Activated CD4-positive, alpha-beta memory T cell treated with anti-CD3 and anti-CD28 coated beads for 36 hours (primary cell): Measurements from ENCODE around the gene CAMK2B. TPM values are rescaled to one million over a fixed set of nuclear protein-coding genes. Genes with fewer than 3 reads are reported as not detected.

Experiments
- CTCF ChIA-PET: fragments of 350-600 bp; sonication (Branson Sonifier 250); formaldehyde crosslinking; loops from one replicate; lab custom pipeline; 2021; ENCODE audit warnings: antibody characterized with exemption, inconsistent platforms; lab: Charles Lee
- POLR2A ChIA-PET: fragments of 350-600 bp; sonication (Branson Sonifier 250); formaldehyde crosslinking; loops from one replicate; lab custom pipeline; 2021; ENCODE audit warnings: antibody characterized with exemption; lab: Charles Lee
- DNase-seq: peaks from one replicate; pipeline ENCODE4 v3.0.0-alpha.2; 2020
- H3K27ac Mint-ChIP-seq: one replicate; pipeline ENCODE4 v1.8.0; 2021; ENCODE audit warnings: mixed read lengths
- H3K27me3 Mint-ChIP-seq: one replicate; pipeline ENCODE4 v1.8.0; 2021; ENCODE audit warnings: mixed read lengths
- H3K36me3 Mint-ChIP-seq: one replicate; pipeline ENCODE4 v1.8.0; 2021; ENCODE audit warnings: mixed read lengths
- H3K4me1 Mint-ChIP-seq: one replicate; pipeline ENCODE4 v1.8.0; 2021; ENCODE audit warnings: low read depth, mixed read lengths
- H3K4me3 Mint-ChIP-seq: one replicate; pipeline ENCODE4 v1.8.0; 2021; ENCODE audit warnings: mild to moderate bottlenecking, mixed read lengths
- H3K9me3 Mint-ChIP-seq: one replicate; pipeline ENCODE4 v1.8.0; 2021; ENCODE audit warnings: mixed read lengths
- intact Hi-C: fragments of 100-400 bp; cut with micrococcal nuclease; formaldehyde crosslinking; loops from one replicate; pipeline ENCODE4 v1.15.1; 2023
- total RNA-seq, 2 experiments: library from RNA; stranded (reverse); gene quantifications; one replicate each; pipeline ENCODE4 v1.2.3, GENCODE V29; 2021

Gene CAMK2B
- total RNA-seq, 2 experiments from 2014 or later = 0.46 to 0.76 TPM

- Mint-ChIP-seq H3K36me3 (no peaks in the 10 kb centered on the region), H3K27me3 (no peaks in the 10 kb centered on the region), H3K4me1 (no peaks in the 10 kb centered on the region), H3K27ac (no peak overlapping the region), H3K9me3 (no peaks in the 10 kb centered on the region), H3K4me3 (no peak overlapping the region)
- ChIA-PET CTCF (no interaction called here), POLR2A (no interaction called here)
- intact Hi-C loops = no loop called here
- DNase-seq = peak; percentile 7
These were observed 44.2 kb downstream of the CAMK2B start for GRCh38 chr7:44280993-44281721.

GRCh38 chr7:44280636-44280992 is 44.8 kb downstream of the CAMK2B start:
- CTCF ChIA-PET = no interaction called here

GRCh38 chr7:44279731-44280505 is 45.5 kb downstream of the CAMK2B start:
- no peaks in the 10 kb centered on the region for H3K27me3 Mint-ChIP-seq
- no peaks in the 10 kb centered on the region for H3K36me3 Mint-ChIP-seq
- peak; percentile 5 for DNase-seq
- no peaks in the 10 kb centered on the region for H3K9me3 Mint-ChIP-seq
- no peak overlapping the region for H3K27ac Mint-ChIP-seq
- CTCF ChIA-PET = interaction anchor here (2.5 kb wide), 1 partner anchor 39 kb away, joined by 6 read pairs; no protein-coding TSS in a partner anchor
- no peaks in the 10 kb centered on the region for H3K4me1 Mint-ChIP-seq
- intact Hi-C loops = no loop called here
- POLR2A ChIA-PET = no interaction called here
- no peak overlapping the region for H3K4me3 Mint-ChIP-seq

More at GRCh38 chr7:44280636-44280992, 44.8 kb downstream of the CAMK2B start:
- Mint-ChIP-seq H3K4me1 (no peaks in the 10 kb centered on the region), H3K36me3 (no peaks in the 10 kb centered on the region), H3K27ac (no peak overlapping the region), H3K9me3 (no peaks in the 10 kb centered on the region), H3K27me3 (no peaks in the 10 kb centered on the region), H3K4me3 (no peak overlapping the region)
- intact Hi-C loops = no loop called here
- DNase-seq = no peak
- POLR2A ChIA-PET = no interaction called here

- POLR2A ChIA-PET = interaction anchor here (0.5 kb wide), 1 partner anchor 13 kb away, joined by 3 read pairs; no protein-coding TSS in a partner anchor
- Mint-ChIP-seq H3K36me3 (no peaks in the 10 kb centered on the region), H3K27me3 (no peaks in the 10 kb centered on the region), H3K4me1 (no peaks in the 10 kb centered on the region), H3K27ac (no peak overlapping the region), H3K9me3 (no peaks in the 10 kb centered on the region), H3K4me3 (no peak overlapping the region)
- peak; percentile 4 for DNase-seq
- CTCF ChIA-PET = interaction anchor here (2.5 kb wide), 1 partner anchor 38 kb away, joined by 6 read pairs; no protein-coding TSS in a partner anchor
- intact Hi-C loops = no loop called here
These were observed 46.1 kb downstream of the CAMK2B start for GRCh38 chr7:44279286-44279685.

GRCh38 chr7:44278451-44279161 is 46.8 kb downstream of the CAMK2B start:
- Mint-ChIP-seq H3K27me3 (no peaks in the 10 kb centered on the region), H3K4me1 (peaks cover 3% of the 10 kb centered on the region), H3K4me3 (no peak overlapping the region), H3K36me3 (no peaks in the 10 kb centered on the region), H3K27ac (no peak overlapping the region), H3K9me3 (no peaks in the 10 kb centered on the region)
- intact Hi-C loops = no loop called here
- ChIA-PET CTCF (interaction anchor here (2.5 kb wide), 1 partner anchor 38 kb away, joined by 6 read pairs; no protein-coding TSS in a partner anchor), POLR2A (interaction anchor here (0.5 kb wide), 1 partner anchor 13 kb away, joined by 3 read pairs; no protein-coding TSS in a partner anchor)
- peak; percentile 27 for DNase-seq

- no peak for DNase-seq
These were observed 47.5 kb downstream of the CAMK2B start for GRCh38 chr7:44277851-44278250.

GRCh38 chr7:44277391-44277790 is 48.0 kb downstream of the CAMK2B start:
- H3K9me3 Mint-ChIP-seq = no peaks in the 10 kb centered on the region

More at GRCh38 chr7:44277851-44278250, 47.5 kb downstream of the CAMK2B start:
- Mint-ChIP-seq H3K36me3 (no peaks in the 10 kb centered on the region), H3K4me3 (no peak overlapping the region), H3K27me3 (no peaks in the 10 kb centered on the region), H3K4me1 (peaks cover 3% of the 10 kb centered on the region), H3K9me3 (no peaks in the 10 kb centered on the region), H3K27ac (no peak overlapping the region)
- ChIA-PET CTCF (interaction anchor here (1.9 to 2.5 kb wide), 2 partner anchors 20 to 37 kb away, joined by 5 to 6 read pairs; no protein-coding TSS in a partner anchor), POLR2A (no interaction called here)
- intact Hi-C loops = no loop called here

GRCh38 chr7:44276571-44277221 is 48.7 kb downstream of the CAMK2B start:
- Mint-ChIP-seq H3K27ac (no peak overlapping the region), H3K36me3 (no peaks in the 10 kb centered on the region), H3K27me3 (no peaks in the 10 kb centered on the region), H3K4me3 (no peak overlapping the region), H3K4me1 (peaks cover 3% of the 10 kb centered on the region), H3K9me3 (no peaks in the 10 kb centered on the region)
- CTCF ChIA-PET = interaction anchor here (1.9 kb wide), 1 partner anchor 19 kb away, joined by 5 read pairs; no protein-coding TSS in a partner anchor
- POLR2A ChIA-PET = no interaction called here
- intact Hi-C loops = no loop called here
- no peak for DNase-seq

More at GRCh38 chr7:44277391-44277790, 48.0 kb downstream of the CAMK2B start:
- no peak for DNase-seq
- H3K4me3 Mint-ChIP-seq = no peak overlapping the region
- intact Hi-C loops = no loop called here
- no peaks in the 10 kb centered on the region for H3K36me3 Mint-ChIP-seq
- ChIA-PET POLR2A (no interaction called here), CTCF (interaction anchor here (1.9 kb wide), 1 partner anchor 19 kb away, joined by 5 read pairs; no protein-coding TSS in a partner anchor)
- no peaks in the 10 kb centered on the region for H3K27me3 Mint-ChIP-seq
- peaks cover 3% of the 10 kb centered on the region for H3K4me1 Mint-ChIP-seq
- H3K27ac Mint-ChIP-seq = no peak overlapping the region

GRCh38 chr7:44275957-44276570 is 49.3 kb downstream of the CAMK2B start:
- no peak overlapping the region for H3K4me3 Mint-ChIP-seq
- no peak overlapping the region for H3K27ac Mint-ChIP-seq
- intact Hi-C loops = no loop called here
- CTCF ChIA-PET = interaction anchor here (1.9 kb wide), 1 partner anchor 18 kb away, joined by 5 read pairs; no protein-coding TSS in a partner anchor
- no peaks in the 10 kb centered on the region for H3K9me3 Mint-ChIP-seq
- POLR2A ChIA-PET = no interaction called here
- no peaks in the 10 kb centered on the region for H3K27me3 Mint-ChIP-seq
- DNase-seq = no peak
- no peaks in the 10 kb centered on the region for H3K36me3 Mint-ChIP-seq
- peaks cover 3% of the 10 kb centered on the region for H3K4me1 Mint-ChIP-seq

- Mint-ChIP-seq H3K27ac (no peak overlapping the region), H3K4me1 (peaks cover 3% of the 10 kb centered on the region), H3K9me3 (no peaks in the 10 kb centered on the region), H3K36me3 (no peaks in the 10 kb centered on the region), H3K27me3 (no peaks in the 10 kb centered on the region), H3K4me3 (no peak overlapping the region)
- intact Hi-C loops = no loop called here
- ChIA-PET POLR2A (no interaction called here), CTCF (no interaction called here)
- no peak for DNase-seq
These were observed 50.2 kb downstream of the CAMK2B start for GRCh38 chr7:44275146-44275545.

GRCh38 chr7:44274623-44274975 is 50.8 kb downstream of the CAMK2B start:
- no peaks in the 10 kb centered on the region for H3K27me3 Mint-ChIP-seq
- no peaks in the 10 kb centered on the region for H3K9me3 Mint-ChIP-seq
- no peak overlapping the region for H3K4me3 Mint-ChIP-seq
- POLR2A ChIA-PET = no interaction called here
- CTCF ChIA-PET = no interaction called here
- no peak for DNase-seq
- peaks cover 3% of the 10 kb centered on the region for H3K4me1 Mint-ChIP-seq
- H3K27ac Mint-ChIP-seq = no peak overlapping the region
- intact Hi-C loops = no loop called here
- H3K36me3 Mint-ChIP-seq = no peaks in the 10 kb centered on the region
